Neural cell (in vitro differentiated cells): ENCODE measurements around the gene TPPP. TPM values are rescaled to one million over a fixed set of nuclear protein-coding genes. Genes with fewer than 3 reads are reported as not detected.

Experiments used
- H2AFZ ChIP-seq: fragments of 200-600, 300-800 bp; sonication (generic), shearing (Covaris generic); 2 replicates; pipeline ENCODE4 v1.6.0; 2014; ENCODE audit warnings: low read depth, mild to moderate bottlenecking, antibody characterized with exemption, low read length, moderate library complexity
- H3F3A ChIP-seq: fragments of 200-600 bp; shearing (Covaris generic); 2 replicates; pipeline ENCODE4 v1.6.1; 2016; ENCODE audit warnings: mild to moderate bottlenecking, moderate library complexity, mixed read lengths, antibody characterized with exemption, low read length; ENCODE audit not compliant: insufficient read depth, poor library complexity, severe bottlenecking
- H3K27ac ChIP-seq: fragments of 200-600, 300-800 bp; sonication (generic), shearing (Covaris generic); 2 replicates; pipeline ENCODE4 v1.5.1; 2014; ENCODE audit warnings: mild to moderate bottlenecking, low read length, moderate library complexity
- H3K27me3 ChIP-seq: fragments of 300-800, 200-600 bp; sonication (generic), shearing (Covaris generic); 2 replicates; pipeline ENCODE4 v1.6.0; 2014; ENCODE audit warnings: mild to moderate bottlenecking, low read depth, low read length, moderate library complexity; ENCODE audit not compliant: insufficient read depth
- H3K36me3 ChIP-seq: fragments of 300-800, 200-600 bp; sonication (generic), shearing (Covaris generic); 2 replicates; pipeline ENCODE4 v1.5.1; 2014; ENCODE audit warnings: mild to moderate bottlenecking, antibody characterized with exemption, low read length, moderate library complexity; ENCODE audit not compliant: insufficient read depth
- H3K4me2 ChIP-seq: fragments of 300-800, 200-600 bp; sonication (generic), shearing (Covaris generic); 2 replicates; pipeline ENCODE4 v1.6.0; 2014; ENCODE audit warnings: mild to moderate bottlenecking, low read length
- H3K4me3 ChIP-seq: fragments of 300-800, 200-600 bp; sonication (generic), shearing (Covaris generic); 2 replicates; pipeline ENCODE4 v1.5.1; 2014; ENCODE audit warnings: mild to moderate bottlenecking, low read length, moderate library complexity
- H3K79me2 ChIP-seq: fragments of 200-600 bp; shearing (Covaris generic); replicated peaks from 2 replicates; pipeline ENCODE4 v1.6.0; 2014; ENCODE audit warnings: mild to moderate bottlenecking, low read length, moderate library complexity; ENCODE audit not compliant: insufficient read depth
- H3K9ac ChIP-seq: fragments of 300-800, 200-600 bp; sonication (generic), shearing (Covaris generic); 2 replicates; pipeline ENCODE4 v1.6.1; 2016; ENCODE audit warnings: mild to moderate bottlenecking, low read length, mixed read lengths
- H3K9me2 ChIP-seq: fragments of 200-600 bp; shearing (Covaris generic); 2 replicates; pipeline ENCODE4 v1.6.1; 2016; ENCODE audit warnings: mild to moderate bottlenecking, low read length, mixed read lengths; ENCODE audit not compliant: insufficient read depth
- H3K9me3 ChIP-seq: fragments of 200-600, 300-800 bp; sonication (generic), shearing (Covaris generic); 2 replicates; pipeline ENCODE4 v1.6.1; 2016; ENCODE audit warnings: mild to moderate bottlenecking, mixed run types, low read length, moderate library complexity, mixed read lengths
- H4K20me1 ChIP-seq: fragments of 200-600 bp; shearing (Covaris generic); 2 replicates; pipeline ENCODE4 v1.6.1; 2016; ENCODE audit warnings: mild to moderate bottlenecking, mixed run types; ENCODE audit not compliant: insufficient read depth
- CTCF ChIP-seq: fragments of 450-650 bp; IDR thresholded peaks from 2 replicates; pipeline ENCODE4 v1.5.1; 2014; ENCODE audit warnings: antibody characterized with exemption, mild to moderate bottlenecking, moderate library complexity; ENCODE audit not compliant: poor library complexity, severe bottlenecking
- EP300 ChIP-seq: fragments of 450-650 bp; conservative IDR thresholded peaks from 2 replicates; pipeline ENCODE4 v1.6.1; 2014; ENCODE audit warnings: antibody characterized with exemption, mild to moderate bottlenecking, moderate library complexity; ENCODE audit not compliant: poor library complexity, severe bottlenecking
- EZH2 ChIP-seq: fragments of 200-600, 300-800 bp; shearing (Covaris generic), sonication (generic); IDR thresholded peaks from 2 replicates; pipeline ENCODE4 v1.6.1; 2014; ENCODE audit warnings: antibody characterized with exemption, low read length, borderline replicate concordance, mild to moderate bottlenecking; ENCODE audit not compliant: insufficient read depth, poor library complexity, severe bottlenecking
- MXI1 ChIP-seq: fragments of 450-650 bp; conservative IDR thresholded peaks from 2 replicates; pipeline ENCODE4 v1.6.1; 2014; ENCODE audit warnings: antibody characterized with exemption, mild to moderate bottlenecking; ENCODE audit not compliant: poor library complexity, severe bottlenecking
- POLR2AphosphoS5 ChIP-seq: IDR thresholded peaks from 2 replicates; pipeline ENCODE4 v1.6.1; 2012
- RAD21 ChIP-seq: fragments of 450-650 bp; conservative IDR thresholded peaks from 2 replicates; pipeline ENCODE4 v1.6.1; 2014; ENCODE audit warnings: antibody characterized with exemption, mild to moderate bottlenecking, moderate library complexity
- REST ChIP-seq: IDR thresholded peaks from 2 replicates; pipeline ENCODE4 v1.6.1; 2012; ENCODE audit warnings: borderline replicate concordance
- SMC3 ChIP-seq: fragments of 450-650 bp; conservative IDR thresholded peaks from 2 replicates; pipeline ENCODE4 v1.6.1; 2014; ENCODE audit warnings: antibody characterized with exemption, mild to moderate bottlenecking, moderate library complexity; ENCODE audit not compliant: poor library complexity
- TAF1 ChIP-seq: IDR thresholded peaks from 2 replicates; pipeline ENCODE4 v1.6.1; 2012; ENCODE audit warnings: low read depth
- polyA plus RNA-seq: library from polyadenylated mRNA; depleted of rRNA; stranded (reverse); fragments of >200 nt; gene quantifications from 2 replicates; pipeline ENCODE4 v1.2.3, GENCODE V29; 2014

Gene TPPP
- polyA plus RNA-seq, 1 donor from 2014 or later = 9.9 TPM

GRCh38 chr5:668283-668995 is 24.7 kb downstream of the TPPP start:
- no peaks in the 10 kb centered on the region for H4K20me1 ChIP-seq
- no peak overlapping the region for H3K4me3 ChIP-seq
- no peak overlapping the region for H2AFZ ChIP-seq
- no peak overlapping the region for H3K9ac ChIP-seq
- H3K9me2 ChIP-seq = no peaks in the 10 kb centered on the region
- H3K9me3 ChIP-seq = no peaks in the 10 kb centered on the region
- H3K36me3 ChIP-seq = no peaks in the 10 kb centered on the region
- no peaks in the 10 kb centered on the region for H3K27me3 ChIP-seq
- no peaks in the 10 kb centered on the region for H3K79me2 ChIP-seq
- TF ChIP-seq POLR2AphosphoS5 = no peak
- TF ChIP-seq RAD21 = no peak
- no peak for TF ChIP-seq EZH2
- TF ChIP-seq TAF1 = no peak
- no peak for TF ChIP-seq SMC3
- no peak for TF ChIP-seq REST
- TF ChIP-seq MXI1 = no peak
- TF ChIP-seq CTCF = no peak
- TF ChIP-seq EP300 = no peak
- no peaks in the 10 kb centered on the region for H3F3A ChIP-seq
- H3K4me2 ChIP-seq = no peak overlapping the region
- no peak overlapping the region for H3K27ac ChIP-seq

GRCh38 chr5:666816-667498 is 26.2 kb downstream of the TPPP start:
- TF ChIP-seq TAF1 = no peak
- TF ChIP-seq MXI1 = no peak
- no peak for TF ChIP-seq REST
- TF ChIP-seq POLR2AphosphoS5 = no peak
- TF ChIP-seq SMC3 = no peak
- TF ChIP-seq EZH2 = no peak
- TF ChIP-seq EP300 = no peak
- no peak for TF ChIP-seq CTCF
- TF ChIP-seq RAD21 = no peak
- Histone ChIP-seq H2AFZ (no peak overlapping the region), H3K9me2 (no peaks in the 10 kb centered on the region), H3K27me3 (no peaks in the 10 kb centered on the region), H3K79me2 (no peaks in the 10 kb centered on the region), H3K4me3 (no peak overlapping the region), H3K27ac (no peak overlapping the region), H3K4me2 (no peak overlapping the region), H3K36me3 (no peaks in the 10 kb centered on the region), H4K20me1 (no peaks in the 10 kb centered on the region), H3K9me3 (no peaks in the 10 kb centered on the region), H3F3A (no peaks in the 10 kb centered on the region), H3K9ac (no peak overlapping the region)
